DMS 273 (cell line): ENCODE data around the gene ABO.
"Not testable (repeated sequence)": the region's sequence is repeated elsewhere in the genome, so short reads cannot be mapped to it uniquely, and the experiment has no call there.

Experiments used
- DNase-seq: peaks from one replicate; lab custom pipeline; 2025; ENCODE audit not compliant: unreplicated experiment; lab: John Stamatoyannopoulos, UW

Gene ABO

GRCh38 chr9:133205996-133206931 is 68.7 kb downstream of the ABO start:
- no peak for DNase-seq

DNA sequence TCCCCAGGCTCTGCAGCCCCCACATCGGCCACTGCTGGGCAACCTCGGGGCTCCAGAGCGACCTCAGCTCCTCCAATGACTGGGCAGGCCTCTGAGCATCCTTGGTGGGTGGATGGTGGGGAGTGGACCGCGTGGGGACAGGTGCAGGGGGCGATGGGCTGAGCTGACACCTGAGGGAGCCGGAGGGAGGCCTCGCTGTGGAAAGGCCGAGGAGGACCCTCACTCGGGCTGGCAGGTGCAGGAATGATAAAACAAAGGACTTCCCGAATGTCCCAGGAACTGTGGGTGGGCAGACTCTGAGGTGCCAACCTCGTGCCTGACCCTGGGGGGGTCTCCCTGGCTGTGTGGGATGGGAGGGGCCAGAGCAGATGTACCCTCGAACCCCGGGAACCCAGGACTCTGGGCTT is 69.5 kb downstream of the ABO start:
- DNase-seq = not testable (repeated sequence)
